LHCN-M2 (cell line): Measurements from ENCODE around the gene KIF17. TPM values are rescaled to one million over a fixed set of nuclear protein-coding genes. Genes with fewer than 3 reads are reported as not detected.
A peak's percentile ranks its signal among the peaks of the same experiment; 100 is the strongest.
"Not testable (repeated sequence)": the region's sequence is repeated elsewhere in the genome, so short reads cannot be mapped to it uniquely, and the experiment has no call there.

Experiments
- DNase-seq: peaks from one replicate; pipeline ENCODE4 v3.0.0-alpha.2; 2012; ENCODE audit warnings: low read depth
- total RNA-seq: library from RNA; depleted of rRNA; stranded (reverse); fragments of >200 nt; gene quantifications from 2 replicates; pipeline ENCODE4 v1.2.3, GENCODE V29; 2014

KIF17 gene
- total RNA-seq, 1 experiment from 2014 or later = 0.75 TPM

DNA sequence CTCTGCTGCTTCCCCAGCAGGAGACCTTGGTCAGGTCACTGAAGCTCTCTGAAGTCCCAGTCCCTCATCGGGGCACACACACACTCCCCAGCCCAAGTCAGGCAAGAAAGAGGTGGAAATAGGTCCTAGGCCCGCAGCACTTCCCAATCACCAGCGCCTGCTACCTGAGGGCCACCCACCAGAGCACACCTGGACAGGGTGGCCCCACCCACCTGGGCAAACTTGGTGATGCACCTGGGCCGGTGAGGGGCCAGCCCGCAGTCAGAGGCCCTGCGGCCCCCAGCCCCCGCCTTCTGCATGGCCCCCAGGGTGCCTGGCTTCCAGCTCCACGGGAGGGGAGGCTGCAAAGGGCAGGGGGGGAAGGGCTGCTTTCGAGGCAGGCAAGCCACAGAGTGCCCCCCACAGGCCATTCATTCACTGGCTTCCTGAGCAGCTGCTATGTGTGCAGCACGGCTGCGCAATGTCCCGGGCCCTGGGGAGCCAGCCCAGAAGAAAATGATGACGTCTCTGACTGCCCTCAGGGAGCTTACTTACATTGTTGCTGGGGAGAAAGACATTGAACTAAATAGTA lies 10.0 kb upstream of the KIF17 start:
- no peak for DNase-seq

DNA sequence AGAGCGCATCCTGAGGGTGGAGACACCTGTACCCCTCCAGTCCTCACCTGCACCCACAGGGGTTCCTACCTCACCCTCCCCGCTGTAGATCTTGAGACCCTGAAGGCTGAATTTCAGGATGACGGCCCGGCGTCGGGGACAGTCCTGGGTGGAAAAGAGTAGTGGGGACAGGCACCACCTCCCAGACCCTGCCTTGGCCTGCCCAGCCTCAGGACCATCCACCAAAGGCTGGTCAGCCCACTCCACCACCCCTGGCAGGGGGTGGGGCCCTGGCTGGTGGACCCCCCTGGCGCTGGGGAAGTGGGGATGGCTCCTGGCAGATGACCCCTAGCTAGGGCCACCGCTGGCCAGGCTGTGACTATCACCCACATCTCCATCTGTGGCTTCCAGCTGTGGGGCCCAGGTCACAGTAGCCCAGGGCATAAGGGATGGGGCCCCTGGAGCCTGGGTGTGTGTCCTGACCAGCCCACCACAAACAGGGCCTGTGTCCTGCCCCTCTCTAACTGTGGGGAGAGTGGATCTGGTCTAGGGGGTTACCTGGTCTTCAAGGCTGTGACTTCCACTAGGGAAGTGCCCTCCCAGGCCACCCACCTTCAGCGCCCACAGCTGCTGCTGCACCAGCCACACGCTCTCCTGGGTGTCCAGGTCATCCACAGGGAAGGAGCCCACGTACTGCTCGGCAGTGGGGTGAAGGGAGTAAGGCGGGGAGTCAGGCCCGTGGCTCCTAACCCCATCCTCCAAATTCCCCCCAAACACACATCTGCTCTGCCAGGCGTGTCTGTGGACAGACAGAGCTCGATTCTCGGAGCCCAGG lies 9.3 kb upstream of the KIF17 start:
- DNase-seq = no peak

DNA sequence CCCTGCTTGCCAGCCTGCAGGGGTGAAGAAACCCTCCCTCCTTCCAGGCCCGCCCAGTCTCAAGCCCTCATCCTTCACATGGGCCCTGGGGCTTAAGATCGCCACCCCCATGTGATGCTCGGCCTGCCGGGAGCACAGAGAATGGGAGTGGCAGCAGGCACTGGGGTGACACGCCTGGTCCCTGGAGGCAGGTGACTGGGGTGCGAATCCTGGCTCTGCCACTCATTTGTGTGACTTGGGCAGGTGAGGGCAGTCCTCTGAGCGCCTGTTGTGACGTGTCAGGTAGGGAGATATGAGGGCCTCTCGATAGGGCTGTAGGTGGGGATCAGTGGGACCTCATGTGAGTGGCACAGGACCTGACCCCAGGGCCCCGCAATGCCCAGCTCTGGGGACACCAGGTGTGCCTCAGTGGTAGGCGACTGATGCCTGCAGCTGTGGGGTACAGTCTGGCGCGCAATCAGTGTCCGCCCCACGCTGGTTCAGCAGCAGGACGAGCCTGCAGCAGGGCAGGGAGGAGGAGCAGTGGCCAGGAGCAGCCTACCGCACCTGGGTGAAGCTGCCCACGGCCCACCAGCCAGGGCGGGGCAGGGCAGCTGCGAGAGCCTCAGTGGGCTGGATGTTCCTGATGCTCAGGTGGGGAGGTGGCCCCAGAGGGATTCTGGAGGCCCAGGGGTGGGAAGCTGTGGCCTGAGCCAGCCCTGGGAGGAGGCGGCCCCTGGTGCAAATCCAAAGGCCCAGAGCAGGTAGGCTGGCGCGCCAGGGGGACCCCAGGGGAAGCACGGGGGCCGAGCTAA lies 8.5 kb upstream of the KIF17 start:
- no peak for DNase-seq

- peak; percentile 83 for DNase-seq
Measured at GRCh38 chr1:20725189-20726117, 7.6 kb upstream of the KIF17 start.

DNA sequence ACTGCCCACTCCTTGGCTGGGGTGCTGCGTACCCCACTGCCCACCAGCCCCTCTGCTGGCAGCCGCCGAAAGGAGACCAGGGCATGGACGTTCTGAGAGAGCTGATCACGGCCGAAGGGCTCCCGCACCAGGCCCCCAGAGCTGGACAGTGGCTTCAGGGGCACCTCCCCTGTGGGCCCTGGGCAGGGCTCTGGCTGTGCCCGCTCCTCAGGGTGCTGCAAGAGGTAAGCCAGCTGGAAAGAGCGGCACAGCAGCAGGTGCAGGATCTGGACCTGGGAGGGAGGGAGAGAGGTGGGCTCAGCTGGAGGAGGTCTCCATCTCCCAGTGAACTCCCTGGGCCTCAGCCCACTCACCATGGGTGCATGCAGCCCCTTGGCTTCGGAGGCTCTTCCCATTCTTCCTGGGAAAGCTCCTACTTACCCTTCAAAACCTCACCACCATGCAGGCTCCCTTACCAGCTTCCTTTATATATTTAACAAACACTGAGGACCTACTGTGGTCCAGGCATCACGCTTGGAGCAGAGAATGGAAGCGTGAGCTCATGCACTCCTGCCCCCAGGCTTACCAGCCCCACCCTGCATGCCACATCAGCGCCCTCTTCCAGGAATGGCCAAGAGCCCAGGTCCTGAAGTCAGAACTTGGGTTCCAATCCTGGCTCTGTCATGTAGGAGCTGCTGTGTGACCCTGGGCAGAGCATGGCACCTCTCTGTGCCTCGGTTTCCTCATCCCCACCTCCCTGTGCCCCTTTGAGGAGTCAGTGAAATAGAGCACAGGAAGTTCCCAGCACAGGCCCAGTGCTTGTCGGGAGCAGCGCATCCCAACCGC lies 6.8 kb upstream of the KIF17 start:
- DNase-seq = no peak

- no peak for DNase-seq
Measured at GRCh38 chr1:20723537-20724363, 5.9 kb upstream of the KIF17 start.

DNA sequence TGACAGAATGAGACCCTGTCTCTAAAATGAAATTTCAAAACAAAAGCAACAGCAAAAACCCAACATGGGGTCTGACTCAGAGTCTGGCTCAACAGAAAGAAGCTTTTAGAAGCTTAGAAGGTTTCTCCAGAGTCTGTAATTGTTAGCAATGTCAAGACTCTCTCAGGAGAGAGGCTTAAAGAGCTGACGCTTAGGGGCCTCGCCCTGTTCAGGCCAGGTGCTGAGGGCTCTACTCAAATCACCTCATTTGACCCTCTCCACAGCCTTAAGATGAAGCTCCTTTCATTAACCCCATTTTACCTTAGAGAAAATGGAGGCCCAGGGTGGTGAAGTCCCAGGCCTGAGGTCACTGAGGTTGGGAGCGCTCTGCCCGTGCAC lies 5.3 kb upstream of the KIF17 start:
- no peak for DNase-seq

GRCh38 chr1:20721117-20722061 lies 3.6 kb upstream of the KIF17 start:
- no peak for DNase-seq

DNA sequence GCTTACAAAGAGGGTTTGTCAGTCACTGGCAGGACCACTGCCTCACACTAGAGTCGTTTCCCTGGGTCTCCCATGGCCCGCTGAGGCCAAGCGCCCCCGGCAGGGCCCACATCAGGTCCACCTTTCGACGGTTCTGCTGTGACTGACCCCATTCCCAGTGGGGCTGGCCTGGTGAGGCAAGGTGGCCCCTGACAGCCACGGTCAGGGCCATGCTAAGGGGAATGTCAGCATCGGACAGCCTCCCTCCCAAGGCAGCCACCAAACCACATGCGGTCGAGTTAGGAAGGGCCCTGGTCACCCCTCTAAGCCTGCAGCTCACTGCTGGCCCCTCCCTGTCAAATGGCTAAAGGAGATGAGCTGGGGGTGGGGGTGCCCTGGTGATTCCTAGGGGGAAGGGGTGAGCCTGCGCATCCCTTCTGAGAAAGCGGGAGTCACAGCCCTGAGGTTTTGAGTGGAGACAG lies 2.9 kb upstream of the KIF17 start:
- DNase-seq = no peak

- DNase-seq = no peak
Measured at GRCh38 chr1:20719871-20720620, 2.2 kb upstream of the KIF17 start.

DNA sequence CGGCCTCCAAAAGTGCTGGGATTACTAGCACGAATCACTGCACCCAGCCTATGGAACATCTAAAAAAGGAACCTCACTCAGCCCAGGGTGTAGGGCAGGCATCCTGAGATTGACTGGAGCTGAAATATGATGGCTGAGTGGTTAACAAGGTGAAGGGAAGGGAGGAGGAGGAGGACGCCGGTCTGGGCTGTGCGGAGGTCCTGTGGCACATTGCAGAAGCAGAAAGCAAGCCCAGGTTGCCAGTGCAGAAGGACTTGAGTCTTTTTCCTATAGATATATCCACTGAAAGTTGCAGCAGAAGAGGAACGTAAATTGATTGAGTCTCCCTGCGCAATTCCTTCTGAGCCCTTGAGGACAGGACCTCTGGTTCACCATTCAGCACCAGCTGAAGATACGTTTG lies 1.5 kb upstream of the KIF17 start:
- no peak for DNase-seq

DNA sequence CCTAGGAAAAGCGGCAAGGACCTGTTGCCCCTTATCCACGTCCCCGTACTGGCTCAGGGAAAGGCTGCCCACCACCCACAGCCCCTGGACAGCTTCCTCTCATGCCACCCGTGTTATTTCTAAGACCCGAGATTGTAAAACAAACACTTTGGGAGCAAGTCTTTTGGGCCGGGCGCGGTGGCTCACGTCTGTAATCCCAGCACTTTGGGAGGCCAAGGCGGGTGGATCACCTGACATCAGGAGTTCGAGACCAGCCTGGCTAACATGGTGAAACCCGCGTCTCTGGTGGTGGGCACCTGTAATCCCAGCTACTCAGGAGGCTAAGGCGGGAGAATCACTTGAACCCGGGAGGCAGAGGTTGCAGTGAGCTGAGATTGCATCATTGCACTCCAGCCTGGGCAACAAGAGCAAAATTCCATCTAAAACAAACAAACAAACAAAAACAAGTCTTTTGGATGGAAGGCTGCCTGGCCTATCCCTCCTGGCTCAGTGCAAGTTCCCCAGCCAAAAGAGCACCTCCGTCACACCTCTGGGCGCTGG lies 606 bp upstream of the KIF17 start:
- not testable (repeated sequence) for DNase-seq

GRCh38 chr1:20716232-20716631 lies 1.6 kb downstream of the KIF17 start:
- no peak for DNase-seq

DNA sequence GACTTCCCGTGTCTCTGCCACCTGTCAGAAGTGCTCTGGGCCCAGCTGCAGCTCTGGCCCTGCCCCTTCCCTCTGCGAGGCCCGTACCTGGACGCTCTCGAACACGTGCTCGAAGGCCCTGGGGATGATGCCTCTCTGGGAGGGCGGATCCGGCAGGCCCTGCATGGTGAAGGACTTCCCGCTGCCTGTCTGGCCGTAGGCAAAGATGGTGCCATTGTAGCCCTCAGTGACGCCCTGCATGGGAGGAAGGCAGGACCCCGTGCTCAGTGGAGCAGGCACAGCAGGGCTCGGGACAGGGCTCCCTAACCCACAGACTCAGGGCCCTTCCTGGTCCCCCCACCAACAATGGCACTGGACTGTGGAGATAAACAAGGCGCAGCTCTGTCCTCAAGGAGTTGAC lies 2.4 kb downstream of the KIF17 start:
- DNase-seq = no peak

DNA sequence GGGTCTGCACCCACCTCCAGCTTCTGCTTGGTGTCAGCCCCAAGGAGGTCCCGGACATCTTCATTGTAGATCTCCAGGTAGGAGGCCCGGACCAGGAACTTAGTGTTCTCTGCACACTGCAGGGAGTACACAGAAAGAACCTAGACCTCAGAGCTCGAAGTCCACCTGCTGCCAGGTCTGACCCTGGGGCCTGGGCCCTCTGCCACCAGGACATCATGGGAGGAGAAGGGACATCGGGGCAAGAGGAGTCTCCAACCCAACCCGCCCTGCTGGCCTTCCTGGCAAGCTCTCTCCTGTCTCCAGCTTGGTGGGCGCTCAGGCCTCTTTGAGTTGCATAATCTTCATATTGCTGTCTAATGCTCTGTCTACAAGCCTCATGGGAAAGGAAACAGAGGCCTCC lies 4.4 kb downstream of the KIF17 start:
- DNase-seq = no peak

GRCh38 chr1:20712215-20712577 lies 5.6 kb downstream of the KIF17 start:
- DNase-seq = no peak
